H9 (cell line): ENCODE measurements around the gene GOLT1A. TPM values are rescaled to one million over a fixed set of nuclear protein-coding genes. Genes with fewer than 3 reads are reported as not detected.

Experiments used
- DNase-seq: peaks from one replicate; pipeline ENCODE4 v3.0.0-alpha.2; 2017
- H2AFZ ChIP-seq: one replicate; pipeline ENCODE4 v1.6.1; 2013; ENCODE audit warnings: mild to moderate bottlenecking, low read length, control low read depth, moderate library complexity
- H2AK5ac ChIP-seq: 2 replicates; pipeline ENCODE4 v1.6.1; 2013; ENCODE audit warnings: low read length, control low read depth, mixed read lengths; ENCODE audit not compliant: insufficient read length
- H2BK120ac ChIP-seq: one replicate; pipeline ENCODE4 v1.6.1; 2013; ENCODE audit warnings: low read depth, mild to moderate bottlenecking, low read length, control low read depth, inconsistent platforms; ENCODE audit not compliant: poor library complexity, severe bottlenecking
- H2BK12ac ChIP-seq: 2 replicates; pipeline ENCODE4 v1.6.1; 2013; ENCODE audit warnings: low read length, control low read depth, mixed read lengths, low read depth; ENCODE audit not compliant: insufficient read length
- H2BK15ac ChIP-seq: 2 replicates; pipeline ENCODE4 v1.6.1; 2013; ENCODE audit warnings: low read depth, low read length, control low read depth
- H2BK20ac ChIP-seq: one replicate; pipeline ENCODE4 v1.6.1; 2013; ENCODE audit warnings: low read depth, mild to moderate bottlenecking, low read length, control low read depth, inconsistent platforms; ENCODE audit not compliant: poor library complexity, severe bottlenecking
- H2BK5ac ChIP-seq: 2 replicates; pipeline ENCODE4 v1.6.1; 2013; ENCODE audit warnings: low read length, control low read depth, mixed read lengths; ENCODE audit not compliant: insufficient read length
- H3K14ac ChIP-seq: 2 replicates; pipeline ENCODE4 v1.6.1; 2013; ENCODE audit warnings: low read length, control low read depth; ENCODE audit not compliant: insufficient read depth
- H3K18ac ChIP-seq: 2 replicates; pipeline ENCODE4 v1.6.1; 2013; ENCODE audit warnings: low read depth, mild to moderate bottlenecking, mixed read lengths, low read length, control low read depth; ENCODE audit not compliant: insufficient read length
- H3K23ac ChIP-seq: 2 replicates; pipeline ENCODE4 v1.6.1; 2013; ENCODE audit warnings: low read length, control low read depth, mixed read lengths, low read depth; ENCODE audit not compliant: insufficient read length
- H3K23me2 ChIP-seq: 2 replicates; pipeline ENCODE4 v1.6.1; 2013; ENCODE audit warnings: low read depth, mild to moderate bottlenecking, mixed read lengths, low read length, control low read depth; ENCODE audit not compliant: insufficient read length, poor library complexity, severe bottlenecking
- H3K27ac ChIP-seq: 2 replicates; pipeline ENCODE4 v1.5.1; 2013; ENCODE audit warnings: low read length, control low read depth, mixed read lengths, low read depth; ENCODE audit not compliant: insufficient read length
- H3K27me3 ChIP-seq: 2 replicates; pipeline ENCODE4 v1.6.1; 2013; ENCODE audit warnings: low read length, control low read depth, inconsistent platforms; ENCODE audit not compliant: insufficient read depth
- H3K4ac ChIP-seq: 2 replicates; pipeline ENCODE4 v1.6.1; 2013; ENCODE audit warnings: low read depth, mild to moderate bottlenecking, control low read depth, inconsistent platforms, low read length, moderate library complexity
- H3K4me1 ChIP-seq: 2 replicates; pipeline ENCODE4 v1.6.1; 2013; ENCODE audit warnings: low read length, control low read depth, inconsistent platforms; ENCODE audit not compliant: insufficient read depth
- H3K4me2 ChIP-seq: 2 replicates; pipeline ENCODE4 v1.6.1; 2013; ENCODE audit warnings: low read length, control low read depth, mixed read lengths; ENCODE audit not compliant: insufficient read length, insufficient read depth
- H3K56ac ChIP-seq: 2 replicates; pipeline ENCODE4 v1.6.1; 2013; ENCODE audit warnings: low read depth, mild to moderate bottlenecking, mixed read lengths, low read length, control low read depth; ENCODE audit not compliant: insufficient read length
- H3K79me1 ChIP-seq: 2 replicates; pipeline ENCODE4 v1.6.1; 2013; ENCODE audit warnings: low read depth, mild to moderate bottlenecking, moderate library complexity, low read length, control low read depth, inconsistent platforms; ENCODE audit not compliant: insufficient read depth, poor library complexity, severe bottlenecking
- H3K79me2 ChIP-seq: 2 replicates; pipeline ENCODE4 v1.6.1; 2013; ENCODE audit warnings: low read length, control low read depth, inconsistent platforms; ENCODE audit not compliant: insufficient read depth
- H3K9ac ChIP-seq: 2 replicates; pipeline ENCODE4 v1.6.1; 2013; ENCODE audit warnings: low read length, control low read depth, mixed read lengths; ENCODE audit not compliant: insufficient read length; ENCODE audit errors: extremely low read depth
- H3K9me3 ChIP-seq: one replicate; pipeline ENCODE4 v1.6.1; 2013; ENCODE audit warnings: low read depth, low read length, inconsistent platforms; ENCODE audit not compliant: control insufficient read depth
- H3T11ph ChIP-seq: one replicate; pipeline ENCODE4 v1.6.1; 2013; ENCODE audit warnings: mild to moderate bottlenecking, low read length, control low read depth, inconsistent platforms
- H4K20me1 ChIP-seq: one replicate; pipeline ENCODE4 v1.6.1; 2013; ENCODE audit not compliant: control insufficient read depth, insufficient read length, insufficient read depth
- H4K5ac ChIP-seq: 2 replicates; pipeline ENCODE4 v1.6.1; 2013; ENCODE audit warnings: low read depth, mild to moderate bottlenecking, mixed read lengths, low read length, control low read depth; ENCODE audit not compliant: insufficient read length
- H4K8ac ChIP-seq: replicated peaks from 2 replicates; pipeline ENCODE4 v1.6.1; 2013; ENCODE audit warnings: low read length, control low read depth, mixed read lengths, low read depth; ENCODE audit not compliant: insufficient read length
- H4K91ac ChIP-seq: 2 replicates; pipeline ENCODE4 v1.6.1; 2013; ENCODE audit warnings: low read depth, mild to moderate bottlenecking, moderate library complexity, mixed read lengths, low read length, control low read depth; ENCODE audit not compliant: insufficient read length
- H3K27ac Mint-ChIP-seq, 3 experiments: 2 replicates in 2 of 3; 3 replicates in 1 of 3; pipeline ENCODE4 v1.8.0; 2020 to 2021; ENCODE audit warnings: mixed read lengths in 3 of 3, mild to moderate bottlenecking in 1 of 3, moderate library complexity in 1 of 3
- H3K27me3 Mint-ChIP-seq: 2 replicates; pipeline ENCODE4 v1.8.0; 2021; ENCODE audit warnings: low read depth, mild to moderate bottlenecking, moderate library complexity, mixed read lengths
- H3K36me3 Mint-ChIP-seq, 3 experiments: 2 replicates in 2 of 3; 3 replicates in 1 of 3; pipeline ENCODE4 v1.8.0; 2020 to 2021; ENCODE audit warnings: low read depth in 3 of 3, mixed read lengths in 3 of 3; ENCODE audit not compliant: insufficient read depth in 1 of 3
- H3K4me1 Mint-ChIP-seq, 2 experiments: 2 replicates each; pipeline ENCODE4 v1.8.0; 2020; ENCODE audit warnings: mixed read lengths in 2 of 2
- H3K4me3 Mint-ChIP-seq, 2 experiments: 2 replicates in 1 of 2; 3 replicates in 1 of 2; pipeline ENCODE4 v1.8.0; 2020 to 2021; ENCODE audit warnings: mild to moderate bottlenecking in 2 of 2, mixed read lengths in 2 of 2, moderate library complexity in 1 of 2
- H3K9me3 Mint-ChIP-seq, 2 experiments: 2 replicates in 1 of 2; 3 replicates in 1 of 2; pipeline ENCODE4 v1.8.0; 2020; ENCODE audit warnings: mild to moderate bottlenecking in 2 of 2, mixed read lengths in 2 of 2, moderate library complexity in 1 of 2
- CTCF ChIP-seq: fragments of 200-600 bp; sonication (generic); conservative IDR thresholded peaks from 3 replicates; pipeline ENCODE4 v1.8.0; 2021; ENCODE audit warnings: antibody characterized with exemption, mild to moderate bottlenecking
- WGBS: extraction: QIAGEN DNeasy Blood & Tissue Kit; methylation state at CpG from one replicate; pipeline ENCODE4 v1.1.7; 2013; ENCODE audit warnings: missing lambda C conversion rate, low lambda C conversion rate, mixed read lengths; ENCODE audit not compliant: insufficient read length; ENCODE audit errors: extremely low coverage; 5-methylcytosine and 5-hydroxymethylcytosine counted together
- total RNA-seq: library from RNA; stranded (reverse); gene quantifications from 2 replicates; pipeline ENCODE4 v1.2.1, GENCODE V29; 2021

The GOLT1A gene
- total RNA-seq, 1 experiment from 2014 or later: 4.2 TPM

GRCh38 chr1:204258213-204259115 is 44.7 kb upstream of the GOLT1A start:
- Histone ChIP-seq H3K56ac (no peak overlapping the region), H2AFZ (no peak overlapping the region), H4K91ac (no peak overlapping the region), H3K9ac (no peak overlapping the region), H2BK15ac (no peak overlapping the region), H2BK5ac (no peak overlapping the region), H2BK20ac (no peak overlapping the region), H3K14ac (no peak overlapping the region), H3K79me1 (no peaks in the 10 kb centered on the region), H2AK5ac (no peak overlapping the region), H3K4ac (no peak overlapping the region), H4K20me1 (no peaks in the 10 kb centered on the region), H3T11ph (no peak overlapping the region), H3K4me1 (peaks cover 7% of the 10 kb centered on the region), H3K79me2 (no peaks in the 10 kb centered on the region), H3K27me3 (no peaks in the 10 kb centered on the region), H3K23me2 (no peaks in the 10 kb centered on the region), H3K9me3 (no peaks in the 10 kb centered on the region), H2BK120ac (no peak overlapping the region), H3K23ac (no peak overlapping the region), H3K27ac (no peak overlapping the region), H4K8ac (no peak overlapping the region), H3K4me2 (no peak overlapping the region), H3K18ac (no peak overlapping the region), H2BK12ac (no peak overlapping the region), H4K5ac (no peak overlapping the region)
- no peak overlapping the region; a peak in 1 of 7 replicates for H3K27ac Mint-ChIP-seq
- peak; percentile 86 for DNase-seq
- peak; percentile 96 for TF ChIP-seq CTCF
- no CpG with 5 or more reads among the region's 7 CpGs for WGBS
- H3K9me3 Mint-ChIP-seq: no peaks in the 10 kb centered on the region
- peak overlapping the region in 1 of 2 experiments; percentile 21; a peak in 2 of 5 replicates for H3K4me3 Mint-ChIP-seq
- peaks cover 3% of the 10 kb centered on the region for H3K27me3 Mint-ChIP-seq
- peaks cover 0 to 15% (median 0%) of the 10 kb centered on the region in 3 experiments; a peak in 3 of 7 replicates for H3K36me3 Mint-ChIP-seq
- peaks cover 38 to 40% of the 10 kb centered on the region in 2 experiments for H3K4me1 Mint-ChIP-seq
